Fibroblast of villous mesenchyme (primary cell): Measurements from ENCODE around the gene COX7A2. TPM values are rescaled to one million over a fixed set of nuclear protein-coding genes. Genes with fewer than 3 reads are reported as not detected.

Source experiments
- DNase-seq: peaks from one replicate; pipeline ENCODE4 v3.0.0-alpha.2; 2010; ENCODE audit warnings: low read depth
- H3K4me3 ChIP-seq: 2 replicates; pipeline ENCODE4 v1.5.1; 2011; ENCODE audit warnings: low read depth, mild to moderate bottlenecking, low read length
- CTCF ChIP-seq: IDR thresholded peaks from 2 replicates; pipeline ENCODE4 v1.5.1; 2012; ENCODE audit warnings: low read depth, mild to moderate bottlenecking, low read length; ENCODE audit not compliant: insufficient read depth
- total RNA-seq: library from RNA; depleted of rRNA; stranded (reverse); fragments of >200 nt; gene quantifications from 2 replicates; pipeline ENCODE4 v1.2.3, GENCODE V29; 2012

Gene COX7A2
- total RNA-seq, 1 donor = 120 TPM

GRCh38 chr6:75188221-75188925 is 55.2 kb downstream of the COX7A2 start:
- DNase-seq = no peak
- TF ChIP-seq CTCF = no peak
- no peak overlapping the region for H3K4me3 ChIP-seq

Other genes starting within 250 kb of the COX7A2 start
- gene COL12A1, start 37.7 kb downstream of the COX7A2 start, total RNA-seq = 1,107 and 1,335 TPM in 2 replicates
- 156 and 236 TPM in 2 replicates for gene TMEM30A, start 41.0 kb upstream of the COX7A2 start, total RNA-seq
- gene FILIP1, start 250.0 kb upstream of the COX7A2 start, total RNA-seq = 0.32 and 0.43 TPM in 2 replicates